Measurements from ENCODE around the gene TCF7. TPM values are rescaled to one million over a fixed set of nuclear protein-coding genes. Genes with fewer than 3 reads are reported as not detected.

TCF7 gene
- total RNA-seq, 4 donors from 2014 or later, result 0.25 to 2.1 (median 0.66) TPM

DNA sequence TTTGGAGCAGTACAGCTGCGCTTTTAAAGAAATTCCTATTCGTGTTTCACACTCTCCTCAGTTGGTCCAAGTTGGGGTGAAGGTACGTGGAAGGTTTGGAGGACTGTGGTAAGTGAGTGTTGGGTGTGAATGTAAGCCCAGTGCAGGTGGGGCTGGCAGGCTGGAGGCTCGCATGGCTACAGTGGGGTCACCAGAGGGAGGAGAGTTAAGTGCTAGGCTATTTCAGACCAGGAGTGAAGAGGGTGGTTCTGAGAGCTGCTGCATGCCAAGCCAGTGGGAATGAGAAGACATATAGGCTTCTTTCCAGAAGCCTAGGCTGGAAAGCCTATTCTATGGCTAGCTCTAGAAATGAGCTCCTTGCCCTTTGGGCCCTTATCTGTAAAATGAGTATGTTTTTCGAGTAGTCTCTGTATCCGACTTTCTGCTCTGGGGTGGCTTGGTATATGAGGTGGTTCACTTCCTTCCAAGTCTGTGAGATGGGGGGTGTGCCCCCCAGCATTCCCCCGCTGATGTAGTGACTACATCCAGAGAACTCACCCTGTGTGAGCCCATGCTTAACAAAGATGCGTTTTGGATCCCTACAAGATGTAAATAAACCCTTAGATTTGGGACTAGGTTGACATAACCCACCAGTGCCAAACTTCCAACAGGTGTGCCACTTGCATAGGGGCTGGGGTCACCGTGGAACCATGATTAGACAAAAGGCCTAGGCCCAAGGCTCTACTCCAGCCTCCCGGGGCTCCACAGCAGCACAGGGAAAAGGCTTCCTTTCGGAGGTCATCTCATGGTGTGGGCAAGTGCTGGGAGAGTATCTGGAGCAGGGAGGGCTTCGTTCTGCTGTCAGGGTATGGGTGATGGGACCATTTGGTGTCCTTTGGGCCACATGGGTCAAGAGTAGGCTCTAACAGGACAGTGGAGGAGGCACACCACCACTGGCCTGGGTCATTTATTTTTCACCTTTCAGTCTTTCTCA is 2.6 kb downstream of the TCF7 start:
- intact Hi-C loops (cut with DNase I; ENCODE audit: low total_unique reads), result no loop called here
- TF ChIP-seq, protein P1, sequence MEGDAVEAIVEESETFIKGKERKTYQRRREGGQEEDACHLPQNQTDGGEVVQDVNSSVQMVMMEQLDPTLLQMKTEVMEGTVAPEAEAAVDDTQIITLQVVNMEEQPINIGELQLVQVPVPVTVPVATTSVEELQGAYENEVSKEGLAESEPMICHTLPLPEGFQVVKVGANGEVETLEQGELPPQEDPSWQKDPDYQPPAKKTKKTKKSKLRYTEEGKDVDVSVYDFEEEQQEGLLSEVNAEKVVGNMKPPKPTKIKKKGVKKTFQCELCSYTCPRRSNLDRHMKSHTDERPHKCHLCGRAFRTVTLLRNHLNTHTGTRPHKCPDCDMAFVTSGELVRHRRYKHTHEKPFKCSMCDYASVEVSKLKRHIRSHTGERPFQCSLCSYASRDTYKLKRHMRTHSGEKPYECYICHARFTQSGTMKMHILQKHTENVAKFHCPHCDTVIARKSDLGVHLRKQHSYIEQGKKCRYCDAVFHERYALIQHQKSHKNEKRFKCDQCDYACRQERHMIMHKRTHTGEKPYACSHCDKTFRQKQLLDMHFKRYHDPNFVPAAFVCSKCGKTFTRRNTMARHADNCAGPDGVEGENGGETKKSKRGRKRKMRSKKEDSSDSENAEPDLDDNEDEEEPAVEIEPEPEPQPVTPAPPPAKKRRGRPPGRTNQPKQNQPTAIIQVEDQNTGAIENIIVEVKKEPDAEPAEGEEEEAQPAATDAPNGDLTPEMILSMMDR (IDR thresholded peaks at IDR 0.05 in 4 of 5, conservative IDR thresholded peaks at IDR 0.05 in 1 of 5), result no peak
- TF ChIP-seq POLR2A (IDR thresholded peaks at IDR 0.05), result no peak
- in situ Hi-C loops (cut with MboI; ENCODE audit: low sequenced_read_pairs in 4 of 4), result no loop called here
- Histone ChIP-seq H3K27me3 (peaks cover 8 to 17% (median 14%) of the 10 kb centered on the region in 3 donors), H3K36me3 (no peaks in the 10 kb centered on the region), H3K4me3 (no peak overlapping the region), H3K4me1 (peaks cover 9 to 19% of the 10 kb centered on the region in 2 donors), H3K27ac (no peak overlapping the region), H3K9me3 (no peaks in the 10 kb centered on the region)
- no peak for ATAC-seq
- no peak for DNase-seq

DNA sequence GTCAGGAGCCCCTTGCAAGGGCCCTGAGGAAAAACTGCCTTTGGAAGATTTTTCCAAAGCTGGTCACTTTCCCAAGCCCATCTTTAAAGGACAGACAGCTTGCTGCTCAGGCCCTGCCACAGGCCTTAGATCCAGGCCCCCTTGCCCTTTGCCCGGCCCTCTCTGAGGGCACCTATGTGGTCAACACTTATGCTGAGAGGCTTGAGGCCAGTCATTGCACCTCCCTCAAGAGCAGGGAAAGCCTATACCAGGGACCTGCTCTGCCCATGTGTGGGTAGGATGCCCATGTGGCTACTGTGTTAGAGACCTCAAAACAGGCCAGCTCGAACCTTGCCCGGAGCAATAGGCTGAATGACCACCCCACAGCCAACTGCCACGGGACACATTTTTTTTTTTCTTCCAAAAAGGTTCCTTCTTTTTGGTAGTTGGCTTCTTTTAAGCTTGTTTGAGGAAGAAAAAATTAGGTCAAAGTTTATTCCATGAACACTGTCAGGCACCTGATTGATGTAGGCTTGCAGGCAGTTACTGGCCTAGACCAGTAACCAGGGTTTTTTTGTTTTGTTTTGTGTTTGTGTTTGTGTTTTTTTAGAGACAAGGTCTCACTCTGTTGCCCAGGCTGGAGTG is 3.8 kb downstream of the TCF7 start:
- DNase-seq, result no peak
- intact Hi-C loops (cut with DNase I; ENCODE audit: low total_unique reads), result no loop called here
- in situ Hi-C loops (cut with MboI; ENCODE audit: low sequenced_read_pairs in 4 of 4), result no loop called here
- H3K36me3 ChIP-seq, result no peaks in the 10 kb centered on the region
- TF ChIP-seq, protein P1 (IDR thresholded peaks at IDR 0.05 in 4 of 5, conservative IDR thresholded peaks at IDR 0.05 in 1 of 5), result no peak
- no peak for TF ChIP-seq POLR2A (IDR thresholded peaks at IDR 0.05)
- H3K27ac ChIP-seq, result no peak overlapping the region
- peaks cover 9 to 14% of the 10 kb centered on the region in 2 donors for H3K4me1 ChIP-seq
- H3K27me3 ChIP-seq, result peaks cover 0 to 4% (median 4%) of the 10 kb centered on the region in 3 donors
- no peaks in the 10 kb centered on the region for H3K9me3 ChIP-seq
- H3K4me3 ChIP-seq, result no peak overlapping the region
- ATAC-seq, result no peak

DNA sequence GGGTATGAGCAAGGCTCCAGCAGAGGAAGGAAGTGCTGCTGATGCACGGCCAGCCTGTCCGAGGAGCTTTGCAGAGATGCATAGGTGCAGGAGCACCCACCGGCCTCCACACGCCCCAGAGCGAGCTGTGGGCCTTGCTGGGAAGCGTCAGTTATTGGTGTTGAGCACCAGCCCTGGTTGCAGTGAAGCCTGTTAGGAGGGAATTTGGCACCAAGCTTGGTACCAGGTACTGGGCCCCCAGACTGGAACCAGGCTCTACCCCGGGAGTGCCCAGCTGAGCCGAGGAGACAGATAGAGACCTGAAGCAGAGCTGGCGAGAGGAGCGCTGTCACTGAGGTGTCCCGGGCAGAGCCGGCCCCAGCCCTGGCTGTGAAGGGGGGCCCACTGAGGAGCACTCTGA is 5.2 kb downstream of the TCF7 start:
- H3K27me3 ChIP-seq, result no peaks in the 10 kb centered on the region
- DNase-seq (no peak), ATAC-seq (no peak)
- H3K4me3 ChIP-seq, result no peak overlapping the region
- TF ChIP-seq POLR2A (IDR thresholded peaks at IDR 0.05), result no peak
- TF ChIP-seq, protein P1 (IDR thresholded peaks at IDR 0.05 in 4 of 5, conservative IDR thresholded peaks at IDR 0.05 in 1 of 5), result no peak
- intact Hi-C loops (cut with DNase I; ENCODE audit: low total_unique reads) (no loop called here), in situ Hi-C loops (cut with MboI; ENCODE audit: low sequenced_read_pairs in 4 of 4) (no loop called here)
- no peak overlapping the region for H3K27ac ChIP-seq
- no peaks in the 10 kb centered on the region for H3K9me3 ChIP-seq
- H3K4me1 ChIP-seq, result peaks cover 3 to 6% of the 10 kb centered on the region in 2 donors
- H3K36me3 ChIP-seq, result no peaks in the 10 kb centered on the region

DNA sequence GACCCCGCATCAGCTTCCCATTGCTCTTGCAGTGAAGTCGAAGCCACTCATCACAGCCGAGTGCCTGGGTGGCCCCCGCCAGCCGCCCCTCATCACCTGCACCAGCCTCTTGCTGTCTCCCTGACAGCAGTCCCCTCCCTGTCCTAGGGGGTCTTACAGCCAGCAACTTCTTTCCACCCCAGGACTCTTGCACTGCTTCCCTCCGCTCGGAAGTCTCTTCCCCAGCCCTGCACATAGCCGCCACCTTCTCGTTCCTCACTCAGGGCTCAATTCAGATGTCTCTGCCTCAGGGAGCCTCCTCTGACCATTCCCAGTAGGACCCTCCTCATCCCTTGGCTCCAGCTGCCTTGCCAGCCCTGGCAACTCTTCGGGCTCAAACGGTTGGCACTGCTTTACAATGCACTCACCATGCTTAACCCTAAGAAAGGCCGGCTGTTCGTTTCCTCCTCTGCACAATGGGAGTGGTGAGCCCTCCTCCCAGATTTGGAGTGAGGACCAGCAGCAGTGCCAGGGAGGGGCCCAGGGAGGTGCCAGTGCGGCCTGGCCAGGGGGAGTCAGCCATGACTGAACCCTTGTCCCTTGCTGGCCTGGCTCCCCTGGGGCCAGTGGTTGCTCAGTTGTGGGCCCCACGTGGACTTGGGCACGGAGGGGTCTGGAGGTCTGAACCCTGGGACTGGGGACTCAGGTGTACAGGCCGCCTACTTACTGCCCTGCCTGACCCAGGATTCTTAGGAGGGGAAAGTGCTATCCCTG is 6.1 kb downstream of the TCF7 start:
- ATAC-seq (no peak), DNase-seq (no peak)
- TF ChIP-seq, protein P1 (IDR thresholded peaks at IDR 0.05 in 4 of 5, conservative IDR thresholded peaks at IDR 0.05 in 1 of 5), result no peak
- no peak for TF ChIP-seq POLR2A (IDR thresholded peaks at IDR 0.05)
- Histone ChIP-seq H3K27me3 (no peaks in the 10 kb centered on the region), H3K4me1 (peaks cover 8 to 10% of the 10 kb centered on the region in 2 donors), H3K27ac (no peak overlapping the region), H3K9me3 (no peaks in the 10 kb centered on the region), H3K36me3 (no peaks in the 10 kb centered on the region), H3K4me3 (no peak overlapping the region)
- intact Hi-C loops (cut with DNase I; ENCODE audit: low total_unique reads), result no loop called here
- in situ Hi-C loops (cut with MboI; ENCODE audit: low sequenced_read_pairs in 4 of 4), result no loop called here
